SK-N-DZ (cell line): Measurements from ENCODE around the gene PTPRM.
A peak's percentile ranks its signal among the peaks of the same experiment; 100 is the strongest.

Source experiments
- DNase-seq: peaks from one replicate; pipeline ENCODE4 v3.0.0-alpha.2; 2015; ENCODE audit warnings: low spot score

Gene PTPRM

DNA sequence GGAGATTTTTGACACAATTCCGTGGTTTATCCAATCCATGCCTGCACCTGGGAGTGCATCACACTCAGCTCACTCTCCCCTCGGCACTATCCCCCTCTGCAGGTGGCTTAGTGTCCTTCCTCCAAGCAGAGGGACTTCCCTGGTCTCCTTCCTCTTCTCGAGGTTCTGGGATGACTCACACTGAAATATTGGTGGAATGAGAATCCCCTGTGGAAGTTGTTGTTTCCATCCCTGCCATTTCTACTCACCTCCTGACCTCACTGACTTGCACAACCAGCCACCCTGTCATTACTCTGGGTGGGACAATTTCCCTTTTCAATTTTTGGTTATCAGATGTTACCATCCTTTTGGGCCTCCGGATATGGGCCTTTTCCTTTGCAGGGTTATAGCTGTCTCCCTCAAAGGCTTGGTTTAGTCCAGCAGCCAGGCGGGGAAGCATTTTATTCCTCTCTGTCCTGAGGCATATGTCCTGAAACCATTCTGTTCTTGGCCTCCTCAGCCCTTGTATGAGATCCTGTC, 59.9 kb downstream of the PTPRM start:
- DNase-seq, result no peak

DNA sequence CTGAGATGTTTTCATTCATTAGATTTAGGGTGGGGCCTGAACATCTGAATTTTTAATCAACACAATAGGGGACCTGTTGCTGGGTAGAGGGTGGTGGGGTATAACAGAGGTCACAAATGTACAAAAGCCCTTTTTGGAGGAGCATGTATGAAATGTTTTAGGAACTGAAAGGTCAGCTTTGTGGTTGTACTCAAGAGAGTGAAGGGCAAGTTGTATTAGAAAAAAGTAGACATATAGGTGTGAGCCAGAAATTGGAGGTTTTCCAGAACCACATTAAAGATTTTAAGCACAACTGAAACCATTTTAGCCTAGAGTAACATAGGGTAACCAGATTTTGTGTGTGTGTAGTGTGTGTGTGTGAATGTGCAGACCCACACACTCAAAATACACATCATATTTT, 62.3 kb downstream of the PTPRM start:
- DNase-seq, result no peak

DNA sequence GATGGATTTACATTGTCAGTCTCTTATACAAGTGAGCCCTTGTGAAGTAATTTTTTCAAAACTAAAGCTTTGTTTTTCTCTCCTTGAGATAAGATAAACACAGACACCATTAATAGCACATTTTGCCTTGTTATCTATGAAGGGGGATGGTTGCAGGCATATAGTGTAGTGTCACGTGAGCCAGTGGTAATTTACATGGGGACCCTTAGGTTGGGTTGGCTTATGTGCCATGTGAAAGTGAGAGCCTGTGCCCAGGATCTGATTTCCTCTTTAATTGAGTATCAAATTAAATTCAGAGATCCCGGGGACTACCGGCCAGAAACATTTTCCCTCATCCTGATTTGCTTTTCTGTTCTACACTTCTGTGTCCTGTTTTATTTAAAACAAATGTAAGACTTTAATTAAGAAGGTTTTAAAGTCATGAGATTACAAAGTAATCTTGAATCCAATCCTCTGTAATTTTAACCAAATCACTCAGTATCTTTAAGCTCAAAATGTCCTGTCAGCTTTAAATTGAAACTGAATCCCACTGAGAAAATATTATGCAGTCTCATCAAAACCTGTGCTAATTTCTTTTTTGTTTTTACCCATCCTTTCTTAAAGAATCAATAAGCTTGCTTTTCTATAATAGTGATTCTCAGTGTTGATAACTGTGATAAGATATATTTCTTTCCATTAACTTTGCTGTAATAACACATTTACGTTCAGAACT, 63.8 kb downstream of the PTPRM start:
- peak; percentile 16 for DNase-seq

DNA sequence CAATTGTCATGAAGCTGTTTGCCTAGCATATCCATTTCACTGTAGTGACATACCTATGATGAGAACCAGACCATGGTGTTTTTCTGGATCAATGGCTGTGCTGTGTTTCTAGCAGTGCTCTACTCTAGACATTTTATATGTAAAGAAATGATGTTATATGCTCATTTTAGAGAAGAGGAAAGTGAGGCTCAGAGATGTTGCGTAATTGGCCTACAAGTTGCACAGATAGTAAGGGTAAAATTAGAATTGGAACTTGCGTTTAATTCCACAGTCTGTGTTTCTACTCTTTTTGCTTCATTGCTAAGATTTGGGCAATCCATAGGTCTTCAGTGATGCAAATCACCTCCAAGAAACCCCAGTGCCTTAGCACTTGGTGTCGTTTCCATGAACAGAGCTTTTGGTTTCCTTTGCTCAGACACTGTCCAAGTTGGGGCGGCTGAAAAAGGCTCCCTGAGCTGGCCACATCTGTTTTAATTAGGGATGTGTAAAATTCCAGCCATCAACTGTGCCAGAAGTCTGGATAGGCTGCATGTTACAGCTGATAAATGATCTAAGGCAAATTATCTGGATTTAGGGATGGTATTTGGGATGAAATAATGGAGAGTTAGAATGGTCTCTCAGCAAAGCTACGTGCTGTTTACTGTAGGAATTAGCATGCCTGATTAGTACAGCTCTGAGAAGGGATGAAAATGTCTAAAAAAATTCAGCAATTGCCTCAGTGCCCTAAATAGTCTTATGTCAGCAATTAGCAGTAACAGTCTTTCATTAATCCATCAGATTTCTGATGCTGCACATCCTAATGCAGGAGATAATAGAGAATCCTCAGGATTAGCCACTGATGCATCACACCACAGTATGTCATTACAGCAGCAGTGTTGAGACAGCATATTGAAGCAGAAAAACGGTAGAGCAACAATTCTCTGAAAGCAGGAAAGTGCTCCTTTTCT, 65.3 kb downstream of the PTPRM start:
- DNase-seq, result peak; percentile 21

DNA sequence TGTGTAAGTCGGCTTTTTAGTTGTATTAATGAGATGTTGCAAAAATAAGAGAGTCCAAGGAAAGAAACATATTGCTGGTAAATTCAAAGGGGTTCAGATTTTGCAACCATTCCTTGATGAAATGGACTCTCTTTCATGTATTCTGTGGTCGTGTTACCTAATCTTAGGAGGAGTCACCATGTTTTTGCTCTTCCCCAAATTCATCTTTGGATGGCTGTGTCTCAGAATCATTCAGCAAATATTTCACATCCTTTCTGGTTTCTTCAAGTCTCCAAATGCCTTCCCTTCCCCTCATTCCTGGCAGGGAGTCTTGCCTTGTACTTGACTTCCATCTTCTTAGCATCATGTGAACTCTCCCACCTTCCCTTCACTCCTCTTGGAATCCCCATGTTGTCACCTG, 66.1 kb downstream of the PTPRM start:
- DNase-seq, result no peak

DNA sequence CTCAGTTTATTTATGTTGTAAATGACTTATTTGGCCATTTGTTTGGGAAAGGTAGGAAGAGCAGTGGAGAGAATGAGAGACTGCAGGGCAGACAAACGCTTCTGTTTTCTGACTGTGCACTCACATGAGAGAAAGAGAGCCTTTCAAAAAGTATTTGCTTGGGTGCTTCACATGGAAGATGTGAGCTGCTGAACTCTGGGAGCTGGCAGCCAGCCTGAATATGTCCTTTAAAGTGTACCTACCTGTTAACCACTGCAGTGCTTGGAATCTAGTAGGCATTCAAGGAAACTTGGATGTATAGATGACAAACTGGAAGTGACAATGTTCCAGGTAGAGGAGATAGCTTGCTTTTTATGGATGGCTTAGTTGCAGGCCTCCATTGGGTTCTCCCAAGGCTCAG, 68.8 kb downstream of the PTPRM start:
- DNase-seq, result no peak

DNA sequence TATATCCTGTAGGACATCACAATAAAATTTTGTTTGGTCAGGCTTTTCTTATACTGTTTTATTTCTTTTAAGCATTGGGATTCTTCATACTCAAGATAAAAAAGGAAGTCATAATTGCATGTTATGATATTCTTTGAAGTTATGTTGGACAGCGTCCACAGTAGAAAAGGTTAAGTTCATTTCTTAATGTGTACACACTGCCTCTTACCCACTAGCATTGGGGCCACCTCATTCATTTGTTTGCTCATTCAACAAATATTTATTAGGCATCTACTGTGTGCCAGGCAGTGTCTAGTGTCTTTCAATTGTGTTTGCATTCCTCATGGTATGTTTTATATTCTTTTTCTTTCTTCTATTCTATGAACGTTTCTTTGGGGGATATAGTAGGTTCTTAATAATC, 70.2 kb downstream of the PTPRM start:
- DNase-seq, result no peak

DNA sequence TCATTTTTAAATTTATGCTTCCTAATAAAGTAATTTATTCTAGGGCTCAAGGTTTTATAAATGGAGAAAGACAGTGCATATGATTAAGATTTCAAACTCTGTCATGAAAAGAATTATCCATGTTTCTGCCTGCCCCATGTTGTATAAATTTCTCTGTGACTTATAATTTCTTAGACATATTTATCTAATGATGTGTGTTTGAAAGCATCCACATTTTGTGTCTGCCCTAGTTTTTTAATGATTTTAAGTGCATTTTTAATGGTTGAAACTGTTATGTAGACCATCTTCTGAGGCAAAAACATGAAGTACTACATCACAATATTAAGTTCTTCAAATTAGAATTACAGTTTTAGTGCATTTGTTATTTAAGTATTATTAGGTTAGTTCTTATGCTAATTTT, 71.2 kb downstream of the PTPRM start:
- DNase-seq, result no peak

DNA sequence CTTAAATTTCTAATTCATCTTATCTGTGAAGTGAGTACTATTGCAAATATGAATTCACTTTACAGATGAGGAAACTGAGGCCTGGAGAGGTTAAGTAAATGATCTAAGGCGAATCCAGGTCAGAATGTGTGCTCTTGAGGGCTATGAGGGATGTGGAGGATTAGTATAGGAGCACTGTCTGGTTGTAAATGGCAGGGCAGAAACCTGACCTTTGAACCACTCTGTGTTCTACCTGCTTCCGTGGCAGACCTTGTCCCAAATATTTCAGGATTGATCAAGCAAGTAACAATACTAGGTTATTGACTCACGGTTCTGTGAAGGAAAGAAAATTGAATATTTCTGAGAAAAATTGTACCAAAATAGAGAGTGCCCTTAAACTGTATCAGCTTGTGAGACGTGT, 74.7 kb downstream of the PTPRM start:
- DNase-seq, result no peak

DNA sequence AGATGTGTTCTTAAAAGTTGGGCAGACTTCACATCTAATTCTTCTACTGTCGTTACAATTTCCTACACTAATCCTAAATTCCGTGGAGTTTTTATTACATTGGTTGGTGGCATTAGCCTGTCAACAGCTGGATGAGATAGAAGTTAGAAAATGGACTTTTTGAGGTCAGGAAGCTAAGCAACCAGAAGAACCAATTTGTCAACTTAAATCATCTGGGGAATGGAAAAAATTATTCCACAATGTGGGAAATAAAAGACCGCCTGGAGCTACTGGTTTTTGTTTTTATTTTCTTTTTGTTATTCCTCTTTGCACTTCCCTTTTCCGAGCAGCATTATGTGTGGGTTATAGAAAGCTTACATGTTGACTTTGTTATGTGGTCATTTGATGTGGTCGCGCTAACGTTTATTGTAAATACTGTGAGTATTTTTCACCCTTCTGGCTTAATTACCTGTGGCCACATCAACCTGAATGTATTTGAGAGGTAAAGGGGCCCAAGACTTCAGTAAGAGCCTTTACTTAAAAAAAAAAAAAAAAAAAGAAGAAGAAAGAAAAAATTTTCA, 75.3 kb downstream of the PTPRM start:
- DNase-seq, result no peak

DNA sequence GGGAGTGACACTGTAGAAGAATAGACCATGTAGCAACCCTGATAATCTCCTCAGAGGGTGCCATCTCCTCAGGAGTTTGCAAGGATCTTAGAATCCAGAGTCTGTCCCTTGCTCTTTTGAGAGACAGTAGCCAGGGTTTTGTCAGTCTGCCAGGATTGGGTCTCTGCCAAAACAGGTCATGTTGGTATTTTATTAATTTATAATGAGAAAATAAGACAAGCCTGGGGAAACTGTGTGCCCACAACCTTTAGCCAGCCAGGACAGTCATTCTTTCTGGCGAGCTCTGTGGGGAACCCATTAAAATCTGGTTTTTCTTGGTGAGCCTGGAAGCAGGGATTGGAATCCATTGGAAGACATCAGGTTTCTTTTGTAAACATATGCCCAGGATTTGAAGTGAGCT, 78.6 kb downstream of the PTPRM start:
- DNase-seq, result no peak

DNA sequence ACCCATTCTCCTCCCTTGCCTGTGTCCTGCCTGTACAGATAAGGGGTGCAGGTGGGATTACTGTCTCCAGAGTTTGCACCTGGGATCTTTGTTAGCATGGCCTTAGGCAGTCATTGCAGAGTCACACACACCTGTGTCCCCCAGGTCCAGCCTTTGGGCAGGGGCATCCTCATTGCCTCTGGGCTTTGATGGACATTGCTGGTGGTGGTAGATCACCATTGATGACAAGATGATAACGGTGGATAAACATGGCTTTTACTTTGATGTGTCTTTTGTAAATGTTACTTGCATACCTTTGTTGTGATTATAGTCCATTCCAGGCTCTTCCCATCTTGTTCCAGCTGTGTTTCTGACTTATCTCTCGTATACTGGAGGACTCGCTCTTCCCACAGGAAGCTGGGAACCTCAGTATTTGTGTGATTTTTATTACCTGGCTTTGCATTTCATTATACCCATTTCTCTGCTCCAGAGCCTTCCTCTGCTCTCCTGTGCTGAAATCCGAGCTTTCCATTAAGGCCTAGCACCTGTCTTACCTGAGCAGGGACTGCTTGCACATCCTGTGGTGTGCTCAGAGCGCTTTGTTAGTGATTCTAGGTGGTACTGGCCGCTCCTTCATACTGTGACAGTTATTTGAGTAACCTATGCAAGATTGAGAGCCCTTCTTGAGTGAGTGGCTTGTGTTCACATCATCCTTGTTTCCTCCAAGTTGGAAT, 79.2 kb downstream of the PTPRM start:
- DNase-seq, result no peak

DNA sequence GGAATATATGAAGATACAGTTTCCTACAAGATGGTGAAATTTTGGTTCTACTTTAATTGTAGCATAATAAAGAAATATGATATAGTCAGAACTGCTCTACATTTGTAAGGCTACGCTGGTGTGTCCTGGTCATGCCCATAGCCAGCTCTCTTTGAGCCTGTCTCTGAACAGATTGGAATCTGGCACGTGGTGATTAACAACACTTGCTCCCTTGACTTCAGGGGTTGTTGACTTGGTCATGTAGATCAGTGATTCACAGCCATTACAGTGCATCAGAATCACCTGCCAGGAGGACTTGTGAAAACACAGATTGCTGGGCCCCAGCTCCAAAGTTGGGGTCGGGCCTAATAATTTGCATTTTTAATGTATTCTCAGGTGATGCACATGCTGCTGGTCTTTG, 80.4 kb downstream of the PTPRM start:
- DNase-seq, result no peak

DNA sequence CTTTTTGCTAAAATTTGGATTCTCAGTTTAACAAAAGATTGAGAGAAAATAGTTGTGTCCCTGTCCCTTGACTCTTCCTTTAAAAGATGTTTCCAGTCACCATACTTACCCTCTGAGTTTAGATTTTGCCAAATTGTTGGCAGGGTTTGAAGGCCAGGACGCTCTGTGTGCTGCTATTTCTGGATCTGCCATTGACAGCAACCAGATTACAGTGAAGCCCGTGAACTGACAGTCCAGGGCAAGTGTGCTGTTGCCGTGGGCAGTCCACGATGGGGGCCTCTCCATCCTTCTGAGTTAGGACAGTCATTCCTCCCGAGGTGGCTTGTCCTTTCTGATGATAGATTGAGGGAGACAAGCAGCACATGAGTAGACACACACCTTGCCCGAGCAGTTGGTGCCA, 89.9 kb downstream of the PTPRM start:
- no peak for DNase-seq

DNA sequence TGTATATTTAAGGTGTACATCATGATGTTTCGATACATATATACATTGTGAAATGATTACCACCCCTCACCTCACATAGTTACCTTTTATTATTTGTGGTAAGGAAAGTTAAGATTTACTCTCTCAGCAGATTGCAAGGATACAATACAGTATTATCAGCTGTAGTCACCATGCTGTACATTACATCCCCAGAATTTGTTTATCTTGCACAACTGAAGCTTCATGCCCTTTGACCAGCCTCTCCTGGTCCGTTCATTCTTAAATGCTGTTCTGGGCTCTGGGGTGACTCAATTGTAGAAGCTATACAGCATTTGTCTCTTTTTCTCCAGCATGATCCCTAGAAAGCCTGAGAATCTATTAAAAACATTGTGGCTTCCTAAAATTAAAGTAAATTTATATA, 90.8 kb downstream of the PTPRM start:
- DNase-seq, result no peak

DNA sequence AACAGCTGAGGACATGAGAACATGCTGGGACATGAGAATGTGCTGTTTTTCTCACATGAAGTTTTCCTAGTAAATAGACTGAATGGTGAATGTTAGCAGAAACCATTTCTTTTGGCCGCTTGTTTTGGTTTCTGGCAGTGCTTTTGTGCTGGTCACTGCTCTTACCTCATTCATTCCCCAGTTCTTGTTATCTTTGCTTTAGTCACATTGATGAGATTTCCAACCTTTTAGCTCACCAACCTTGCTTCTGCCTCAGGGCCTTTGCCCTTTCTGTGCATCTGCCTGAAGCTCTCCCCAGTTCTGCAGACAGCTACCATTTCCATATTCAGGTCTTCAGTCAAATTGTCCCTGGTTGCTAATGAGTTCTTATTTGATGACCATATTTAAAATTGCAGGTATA, 91.6 kb downstream of the PTPRM start:
- DNase-seq, result no peak

DNA sequence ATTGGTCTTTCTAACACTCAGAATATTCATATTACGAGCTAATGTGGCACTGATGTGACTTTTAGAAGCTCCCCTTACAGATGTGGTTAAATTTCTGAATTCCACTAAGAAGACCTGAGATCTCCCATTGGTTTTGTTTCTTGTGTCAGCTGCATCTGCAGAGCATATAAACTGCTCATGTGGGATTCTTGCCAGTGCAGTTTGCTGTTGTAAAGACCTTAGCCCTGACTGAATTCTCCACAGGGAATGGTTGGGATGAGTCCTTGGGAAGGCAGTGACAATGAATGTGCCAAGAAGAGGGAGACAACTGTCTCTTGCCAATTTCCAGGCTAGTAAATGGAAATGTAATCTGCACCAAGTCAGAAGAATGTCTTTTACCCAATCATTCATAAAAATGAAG, 94.1 kb downstream of the PTPRM start:
- DNase-seq, result no peak

DNA sequence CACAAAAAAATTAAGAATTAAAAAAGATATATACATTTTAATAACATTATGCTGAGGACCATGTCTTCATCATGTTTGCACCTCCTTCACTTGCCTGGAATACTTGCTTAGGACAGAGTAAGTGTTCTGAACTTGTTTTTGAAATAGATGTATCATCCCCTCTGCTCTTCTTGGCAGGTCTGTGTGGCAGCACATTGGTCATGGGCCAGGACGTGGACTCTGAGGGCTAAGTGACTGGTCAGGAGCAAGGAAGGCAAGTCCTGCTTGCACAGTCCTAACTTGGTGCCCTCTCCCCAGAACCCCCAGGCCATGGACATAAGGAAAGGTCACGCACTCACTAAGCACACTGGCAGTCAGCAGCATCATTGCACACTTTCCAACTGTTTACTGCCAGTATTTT, 95.8 kb downstream of the PTPRM start:
- no peak for DNase-seq

DNA sequence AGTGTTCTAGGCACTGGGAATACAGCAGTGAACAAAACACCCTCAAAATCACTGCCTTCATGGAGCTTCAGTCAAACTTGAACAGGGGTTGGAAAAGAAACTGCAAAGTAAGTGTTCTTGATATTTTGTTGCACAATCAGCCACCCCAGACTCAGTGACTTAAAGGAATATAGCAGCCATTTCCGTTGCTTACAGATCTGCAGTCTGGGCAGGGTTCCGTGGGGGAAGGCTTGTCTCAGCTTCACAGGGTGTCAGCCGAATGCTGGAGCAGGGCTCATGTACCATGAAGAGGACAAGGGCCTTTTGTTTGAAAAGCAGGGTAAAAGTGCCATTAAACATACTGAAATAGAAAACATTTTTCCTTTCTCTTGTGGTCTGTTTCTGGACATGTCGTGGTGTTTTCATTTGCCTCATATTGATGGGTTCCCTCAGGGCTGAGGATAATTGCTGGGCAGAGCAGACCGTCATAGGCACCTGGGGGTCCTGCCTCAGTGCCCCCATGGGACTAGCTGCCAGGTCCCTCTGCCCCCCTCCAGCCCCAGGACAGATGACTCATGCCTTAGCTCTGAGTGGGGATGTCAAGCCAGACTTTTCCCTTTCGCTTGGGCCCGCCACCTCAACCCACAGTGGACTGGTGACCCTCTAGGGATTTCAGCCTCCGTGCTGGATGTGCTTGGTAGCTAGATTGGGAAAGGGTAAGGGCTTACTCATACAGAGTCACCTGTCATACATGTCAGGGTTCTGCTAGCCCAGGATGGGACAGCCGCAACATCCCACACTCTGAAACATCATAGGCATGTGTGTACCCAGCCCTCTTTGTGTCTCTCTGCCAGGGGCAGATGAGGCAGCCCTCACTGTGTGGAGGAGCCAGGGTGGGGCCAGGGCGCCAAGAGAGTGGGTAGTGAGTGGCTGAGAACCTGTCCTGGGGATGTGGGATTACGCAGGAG, 96.5 kb downstream of the PTPRM start:
- DNase-seq, result no peak

DNA sequence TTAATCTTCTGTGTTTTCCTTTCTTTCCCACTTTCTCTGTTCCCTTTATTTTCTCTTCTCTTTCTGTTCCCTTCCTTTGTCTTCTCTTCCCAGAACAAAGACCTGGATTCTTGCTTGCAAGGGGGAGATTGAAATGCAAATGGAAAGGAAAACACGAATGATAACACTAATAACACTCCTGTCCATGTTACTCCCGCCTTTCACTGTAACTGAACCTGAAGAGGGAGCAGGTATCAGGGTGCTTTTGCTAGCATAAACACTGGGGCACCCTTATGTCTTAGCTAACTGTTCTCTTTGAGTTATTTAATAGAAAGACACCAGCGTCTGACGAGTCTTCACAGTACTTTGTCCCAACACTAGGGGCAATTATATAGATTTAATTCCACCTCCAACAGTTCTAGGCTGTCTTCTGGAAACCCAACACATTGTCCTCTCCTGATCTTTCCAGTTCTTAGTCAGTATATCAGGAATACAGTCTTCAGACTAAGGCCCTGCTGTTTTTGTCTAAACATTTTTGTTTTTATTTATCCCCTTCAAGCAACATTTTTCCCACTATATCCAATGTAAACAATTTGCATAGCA, 99.2 kb downstream of the PTPRM start:
- DNase-seq, result no peak
